H9 (cell line): ENCODE measurements around the gene CKM. TPM values are rescaled to one million over a fixed set of nuclear protein-coding genes. Genes with fewer than 3 reads are reported as not detected.

Experiments
- DNase-seq: peaks from one replicate; pipeline ENCODE4 v3.0.0-alpha.2; 2017
- H2AFZ ChIP-seq: one replicate; pipeline ENCODE4 v1.6.1; 2013; ENCODE audit warnings: mild to moderate bottlenecking, low read length, control low read depth, moderate library complexity
- H2AK5ac ChIP-seq: 2 replicates; pipeline ENCODE4 v1.6.1; 2013; ENCODE audit warnings: low read length, control low read depth, mixed read lengths; ENCODE audit not compliant: insufficient read length
- H2BK120ac ChIP-seq: one replicate; pipeline ENCODE4 v1.6.1; 2013; ENCODE audit warnings: low read depth, mild to moderate bottlenecking, low read length, control low read depth, inconsistent platforms; ENCODE audit not compliant: poor library complexity, severe bottlenecking
- H2BK12ac ChIP-seq: 2 replicates; pipeline ENCODE4 v1.6.1; 2013; ENCODE audit warnings: low read length, control low read depth, mixed read lengths, low read depth; ENCODE audit not compliant: insufficient read length
- H2BK15ac ChIP-seq: 2 replicates; pipeline ENCODE4 v1.6.1; 2013; ENCODE audit warnings: low read depth, low read length, control low read depth
- H2BK20ac ChIP-seq: one replicate; pipeline ENCODE4 v1.6.1; 2013; ENCODE audit warnings: low read depth, mild to moderate bottlenecking, low read length, control low read depth, inconsistent platforms; ENCODE audit not compliant: poor library complexity, severe bottlenecking
- H2BK5ac ChIP-seq: 2 replicates; pipeline ENCODE4 v1.6.1; 2013; ENCODE audit warnings: low read length, control low read depth, mixed read lengths; ENCODE audit not compliant: insufficient read length
- H3K14ac ChIP-seq: 2 replicates; pipeline ENCODE4 v1.6.1; 2013; ENCODE audit warnings: low read length, control low read depth; ENCODE audit not compliant: insufficient read depth
- H3K18ac ChIP-seq: 2 replicates; pipeline ENCODE4 v1.6.1; 2013; ENCODE audit warnings: low read depth, mild to moderate bottlenecking, mixed read lengths, low read length, control low read depth; ENCODE audit not compliant: insufficient read length
- H3K23ac ChIP-seq: 2 replicates; pipeline ENCODE4 v1.6.1; 2013; ENCODE audit warnings: low read length, control low read depth, mixed read lengths, low read depth; ENCODE audit not compliant: insufficient read length
- H3K23me2 ChIP-seq: 2 replicates; pipeline ENCODE4 v1.6.1; 2013; ENCODE audit warnings: low read depth, mild to moderate bottlenecking, mixed read lengths, low read length, control low read depth; ENCODE audit not compliant: insufficient read length, poor library complexity, severe bottlenecking
- H3K27ac ChIP-seq: 2 replicates; pipeline ENCODE4 v1.5.1; 2013; ENCODE audit warnings: low read length, control low read depth, mixed read lengths, low read depth; ENCODE audit not compliant: insufficient read length
- H3K27me3 ChIP-seq: 2 replicates; pipeline ENCODE4 v1.6.1; 2013; ENCODE audit warnings: low read length, control low read depth, inconsistent platforms; ENCODE audit not compliant: insufficient read depth
- H3K4ac ChIP-seq: 2 replicates; pipeline ENCODE4 v1.6.1; 2013; ENCODE audit warnings: low read depth, mild to moderate bottlenecking, control low read depth, inconsistent platforms, low read length, moderate library complexity
- H3K4me1 ChIP-seq: 2 replicates; pipeline ENCODE4 v1.6.1; 2013; ENCODE audit warnings: low read length, control low read depth, inconsistent platforms; ENCODE audit not compliant: insufficient read depth
- H3K4me2 ChIP-seq: 2 replicates; pipeline ENCODE4 v1.6.1; 2013; ENCODE audit warnings: low read length, control low read depth, mixed read lengths; ENCODE audit not compliant: insufficient read length, insufficient read depth
- H3K56ac ChIP-seq: 2 replicates; pipeline ENCODE4 v1.6.1; 2013; ENCODE audit warnings: low read depth, mild to moderate bottlenecking, mixed read lengths, low read length, control low read depth; ENCODE audit not compliant: insufficient read length
- H3K79me1 ChIP-seq: 2 replicates; pipeline ENCODE4 v1.6.1; 2013; ENCODE audit warnings: low read depth, mild to moderate bottlenecking, moderate library complexity, low read length, control low read depth, inconsistent platforms; ENCODE audit not compliant: insufficient read depth, poor library complexity, severe bottlenecking
- H3K79me2 ChIP-seq: 2 replicates; pipeline ENCODE4 v1.6.1; 2013; ENCODE audit warnings: low read length, control low read depth, inconsistent platforms; ENCODE audit not compliant: insufficient read depth
- H3K9ac ChIP-seq: 2 replicates; pipeline ENCODE4 v1.6.1; 2013; ENCODE audit warnings: low read length, control low read depth, mixed read lengths; ENCODE audit not compliant: insufficient read length; ENCODE audit errors: extremely low read depth
- H3K9me3 ChIP-seq: one replicate; pipeline ENCODE4 v1.6.1; 2013; ENCODE audit warnings: low read depth, low read length, inconsistent platforms; ENCODE audit not compliant: control insufficient read depth
- H3T11ph ChIP-seq: one replicate; pipeline ENCODE4 v1.6.1; 2013; ENCODE audit warnings: mild to moderate bottlenecking, low read length, control low read depth, inconsistent platforms
- H4K20me1 ChIP-seq: one replicate; pipeline ENCODE4 v1.6.1; 2013; ENCODE audit not compliant: control insufficient read depth, insufficient read length, insufficient read depth
- H4K5ac ChIP-seq: 2 replicates; pipeline ENCODE4 v1.6.1; 2013; ENCODE audit warnings: low read depth, mild to moderate bottlenecking, mixed read lengths, low read length, control low read depth; ENCODE audit not compliant: insufficient read length
- H4K8ac ChIP-seq: replicated peaks from 2 replicates; pipeline ENCODE4 v1.6.1; 2013; ENCODE audit warnings: low read length, control low read depth, mixed read lengths, low read depth; ENCODE audit not compliant: insufficient read length
- H4K91ac ChIP-seq: 2 replicates; pipeline ENCODE4 v1.6.1; 2013; ENCODE audit warnings: low read depth, mild to moderate bottlenecking, moderate library complexity, mixed read lengths, low read length, control low read depth; ENCODE audit not compliant: insufficient read length
- H3K27ac Mint-ChIP-seq, 3 experiments: 2 replicates in 2 of 3; 3 replicates in 1 of 3; pipeline ENCODE4 v1.8.0; 2020 to 2021; ENCODE audit warnings: mixed read lengths in 3 of 3, mild to moderate bottlenecking in 1 of 3, moderate library complexity in 1 of 3
- H3K27me3 Mint-ChIP-seq: 2 replicates; pipeline ENCODE4 v1.8.0; 2021; ENCODE audit warnings: low read depth, mild to moderate bottlenecking, moderate library complexity, mixed read lengths
- H3K36me3 Mint-ChIP-seq, 3 experiments: 2 replicates in 2 of 3; 3 replicates in 1 of 3; pipeline ENCODE4 v1.8.0; 2020 to 2021; ENCODE audit warnings: low read depth in 3 of 3, mixed read lengths in 3 of 3; ENCODE audit not compliant: insufficient read depth in 1 of 3
- H3K4me1 Mint-ChIP-seq, 2 experiments: 2 replicates each; pipeline ENCODE4 v1.8.0; 2020; ENCODE audit warnings: mixed read lengths in 2 of 2
- H3K4me3 Mint-ChIP-seq, 2 experiments: 2 replicates in 1 of 2; 3 replicates in 1 of 2; pipeline ENCODE4 v1.8.0; 2020 to 2021; ENCODE audit warnings: mild to moderate bottlenecking in 2 of 2, mixed read lengths in 2 of 2, moderate library complexity in 1 of 2
- H3K9me3 Mint-ChIP-seq, 2 experiments: 2 replicates in 1 of 2; 3 replicates in 1 of 2; pipeline ENCODE4 v1.8.0; 2020; ENCODE audit warnings: mild to moderate bottlenecking in 2 of 2, mixed read lengths in 2 of 2, moderate library complexity in 1 of 2
- WGBS: extraction: QIAGEN DNeasy Blood & Tissue Kit; methylation state at CpG from one replicate; pipeline ENCODE4 v1.1.7; 2013; ENCODE audit warnings: missing lambda C conversion rate, low lambda C conversion rate, mixed read lengths; ENCODE audit not compliant: insufficient read length; ENCODE audit errors: extremely low coverage; 5-methylcytosine and 5-hydroxymethylcytosine counted together
- total RNA-seq: library from RNA; stranded (reverse); gene quantifications from 2 replicates; pipeline ENCODE4 v1.2.1, GENCODE V29; 2021
- TF ChIP-seq, protein P1 (sequence below): fragments of 200-600 bp; sonication (generic); conservative IDR thresholded peaks from 3 replicates; pipeline ENCODE4 v1.8.0; 2021; ENCODE audit warnings: antibody characterized with exemption, mild to moderate bottlenecking

CKM gene
- total RNA-seq, 1 experiment from 2014 or later: not detected

DNA sequence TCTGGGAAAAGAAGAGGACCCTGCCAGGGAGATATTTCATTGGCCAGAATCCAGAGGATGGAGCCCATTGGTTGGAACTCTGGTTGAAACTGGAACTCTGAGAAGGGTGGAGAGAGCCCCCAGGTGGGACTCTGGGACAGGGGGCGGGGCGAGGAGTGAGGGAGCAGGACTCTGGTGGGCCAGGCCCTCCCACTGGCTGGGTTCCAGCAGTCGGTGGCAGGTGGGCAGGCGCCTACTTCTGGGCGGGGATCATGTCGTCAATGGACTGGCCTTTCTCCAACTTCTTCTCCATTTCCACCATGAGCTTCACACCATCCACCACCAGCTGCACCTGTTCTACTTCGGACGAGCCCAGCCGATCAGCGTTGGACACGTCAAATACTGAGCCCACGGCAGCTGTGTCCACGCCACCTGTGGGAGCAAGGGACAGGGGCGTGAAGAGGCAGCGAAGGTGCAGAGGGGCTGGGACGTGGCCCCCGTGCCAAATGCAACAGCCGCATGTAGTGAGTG lies 16.1 kb downstream of the CKM start:
- peak; percentile 81 for DNase-seq
- no peaks in the 10 kb centered on the region for H3K9me3 ChIP-seq
- no peak overlapping the region; a peak in 1 of 7 replicates for H3K27ac Mint-ChIP-seq

More for the DNA sequence above, 16.1 kb downstream of the CKM start:
- Mint-ChIP-seq H3K9me3 (peaks cover 3 to 9% of the 10 kb centered on the region in 2 experiments; a peak in 2 of 5 replicates), H3K4me3 (no peak overlapping the region), H3K4me1 (peaks cover 15 to 20% of the 10 kb centered on the region in 2 experiments), H3K27me3 (peaks cover 49% of the 10 kb centered on the region), H3K36me3 (no peaks in the 10 kb centered on the region; a peak in 2 of 7 replicates)
- H4K20me1 ChIP-seq: no peaks in the 10 kb centered on the region
- no peak overlapping the region for H3K23ac ChIP-seq
- H4K91ac ChIP-seq: no peak overlapping the region
- H4K5ac ChIP-seq: no peak overlapping the region
- H2BK120ac ChIP-seq: no peak overlapping the region
- H3K4me2 ChIP-seq: no peak overlapping the region
- no peak overlapping the region for H4K8ac ChIP-seq
- H3K79me2 ChIP-seq: no peaks in the 10 kb centered on the region
- no peak overlapping the region for H3K9ac ChIP-seq
- H3K56ac ChIP-seq: no peak overlapping the region
- no peak overlapping the region for H2BK12ac ChIP-seq
- no peak overlapping the region for H2AK5ac ChIP-seq
- no peak overlapping the region for H2BK15ac ChIP-seq
- H3K18ac ChIP-seq: no peak overlapping the region
- no peak overlapping the region for H3K27ac ChIP-seq
- no peaks in the 10 kb centered on the region for H3K79me1 ChIP-seq
- no peak overlapping the region for H2BK5ac ChIP-seq
- H3K4me1 ChIP-seq: no peaks in the 10 kb centered on the region; the same call in 1 of the 2 replicates
- no CpG with 5 or more reads among the region's 18 CpGs for WGBS
- TF ChIP-seq, protein P1, sequence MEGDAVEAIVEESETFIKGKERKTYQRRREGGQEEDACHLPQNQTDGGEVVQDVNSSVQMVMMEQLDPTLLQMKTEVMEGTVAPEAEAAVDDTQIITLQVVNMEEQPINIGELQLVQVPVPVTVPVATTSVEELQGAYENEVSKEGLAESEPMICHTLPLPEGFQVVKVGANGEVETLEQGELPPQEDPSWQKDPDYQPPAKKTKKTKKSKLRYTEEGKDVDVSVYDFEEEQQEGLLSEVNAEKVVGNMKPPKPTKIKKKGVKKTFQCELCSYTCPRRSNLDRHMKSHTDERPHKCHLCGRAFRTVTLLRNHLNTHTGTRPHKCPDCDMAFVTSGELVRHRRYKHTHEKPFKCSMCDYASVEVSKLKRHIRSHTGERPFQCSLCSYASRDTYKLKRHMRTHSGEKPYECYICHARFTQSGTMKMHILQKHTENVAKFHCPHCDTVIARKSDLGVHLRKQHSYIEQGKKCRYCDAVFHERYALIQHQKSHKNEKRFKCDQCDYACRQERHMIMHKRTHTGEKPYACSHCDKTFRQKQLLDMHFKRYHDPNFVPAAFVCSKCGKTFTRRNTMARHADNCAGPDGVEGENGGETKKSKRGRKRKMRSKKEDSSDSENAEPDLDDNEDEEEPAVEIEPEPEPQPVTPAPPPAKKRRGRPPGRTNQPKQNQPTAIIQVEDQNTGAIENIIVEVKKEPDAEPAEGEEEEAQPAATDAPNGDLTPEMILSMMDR: no peak
- H3K23me2 ChIP-seq: no peaks in the 10 kb centered on the region
- no peak overlapping the region for H3T11ph ChIP-seq
- H2BK20ac ChIP-seq: no peak overlapping the region
- H2AFZ ChIP-seq: no peak overlapping the region
- no peaks in the 10 kb centered on the region; the same call in 1 of the 2 replicates for H3K27me3 ChIP-seq
- no peak overlapping the region for H3K14ac ChIP-seq
- no peak overlapping the region for H3K4ac ChIP-seq
